ENCODE measurements around the gene KLRC1.
"Not testable (repeated sequence)": the region's sequence is repeated elsewhere in the genome, so short reads cannot be mapped to it uniquely, and the experiment has no call there.

The KLRC1 gene

GRCh38 chr12:10497602-10498001, 44.4 kb upstream of the KLRC1 start:
- TF ChIP-seq CTCF (IDR thresholded peaks at IDR 0.05; ENCODE audit: low read depth, low read length, poor library complexity, severe bottlenecking) (no peak), EZH2phosphoT487 (IDR thresholded peaks at IDR 0.05; ENCODE audit: borderline replicate concordance, low read length) (no peak)
- Histone ChIP-seq H3K27ac (ENCODE audit: low read depth, low read length) (no peak overlapping the region), H3K79me2 (ENCODE audit: control insufficient read depth, low read length) (no peaks in the 10 kb centered on the region), H3K4me3 (ENCODE audit: low read length) (no peak overlapping the region), H3K4me2 (ENCODE audit: low read length) (no peak overlapping the region), H3K4me1 (ENCODE audit: control insufficient read depth, low read length) (peaks cover 5% of the 10 kb centered on the region; the same call in 1 of the 2 replicates), H4K20me1 (ENCODE audit: control insufficient read depth, insufficient read depth, low read depth, low read length) (no peaks in the 10 kb centered on the region), H3K9me3 (ENCODE audit: control insufficient read depth, insufficient read depth, low read length) (no peaks in the 10 kb centered on the region), H3F3A (ENCODE audit: control insufficient read depth, insufficient read depth) (no peaks in the 10 kb centered on the region), H3K36me3 (ENCODE audit: control insufficient read depth, low read length) (no peaks in the 10 kb centered on the region), H3K27me3 (ENCODE audit: control insufficient read depth, low read length) (no peaks in the 10 kb centered on the region), H3K9me2 (replicated peaks; ENCODE audit: control insufficient read depth, low read length) (no peaks in the 10 kb centered on the region)

GRCh38 chr12:10491766-10492165, 38.6 kb upstream of the KLRC1 start:
- Histone ChIP-seq H3K4me2 (ENCODE audit: low read length) (no peak overlapping the region), H3K27ac (ENCODE audit: low read depth, low read length) (no peak overlapping the region), H3K79me2 (ENCODE audit: control insufficient read depth, low read length) (no peaks in the 10 kb centered on the region), H3F3A (ENCODE audit: control insufficient read depth, insufficient read depth) (no peaks in the 10 kb centered on the region), H3K9me2 (replicated peaks; ENCODE audit: control insufficient read depth, low read length) (no peaks in the 10 kb centered on the region), H3K4me3 (ENCODE audit: low read length) (no peak overlapping the region), H3K9me3 (ENCODE audit: control insufficient read depth, insufficient read depth, low read length) (no peaks in the 10 kb centered on the region), H3K27me3 (ENCODE audit: control insufficient read depth, low read length) (no peaks in the 10 kb centered on the region), H3K4me1 (ENCODE audit: control insufficient read depth, low read length) (no peaks in the 10 kb centered on the region), H3K36me3 (ENCODE audit: control insufficient read depth, low read length) (no peaks in the 10 kb centered on the region), H4K20me1 (ENCODE audit: control insufficient read depth, insufficient read depth, low read depth, low read length) (no peaks in the 10 kb centered on the region)
- TF ChIP-seq EZH2phosphoT487 (IDR thresholded peaks at IDR 0.05; ENCODE audit: borderline replicate concordance, low read length) (no peak), CTCF (IDR thresholded peaks at IDR 0.05; ENCODE audit: low read depth, low read length, poor library complexity, severe bottlenecking) (no peak)

DNA sequence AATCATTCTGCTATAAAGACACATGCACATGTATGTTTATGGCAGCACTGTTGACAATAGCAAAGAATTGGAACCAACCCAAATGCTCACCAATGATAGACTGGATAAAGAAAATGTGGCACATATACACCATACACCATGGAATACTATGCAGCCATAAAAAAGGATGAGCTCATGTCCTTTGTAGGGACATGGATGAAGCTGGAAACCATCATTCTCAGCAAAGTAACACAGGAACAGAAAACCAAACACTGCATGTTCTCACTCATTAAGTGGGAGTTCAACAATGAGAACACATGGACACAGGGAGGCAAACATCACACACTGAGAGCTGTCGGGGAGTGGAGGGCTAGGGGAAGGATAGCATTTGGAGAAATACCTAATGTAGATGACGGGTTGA, 34.2 kb upstream of the KLRC1 start:
- not testable (repeated sequence) for H3K9me2 ChIP-seq (replicated peaks; ENCODE audit: control insufficient read depth, low read length); H3K4me1 ChIP-seq (ENCODE audit: control insufficient read depth, low read length); H3K36me3 ChIP-seq (ENCODE audit: control insufficient read depth, low read length); H3K4me3 ChIP-seq (ENCODE audit: low read length); H3K79me2 ChIP-seq (ENCODE audit: control insufficient read depth, low read length); H3F3A ChIP-seq (ENCODE audit: control insufficient read depth, insufficient read depth); H3K27me3 ChIP-seq (ENCODE audit: control insufficient read depth, low read length); H3K4me2 ChIP-seq (ENCODE audit: low read length); H4K20me1 ChIP-seq (ENCODE audit: control insufficient read depth, insufficient read depth, low read depth, low read length); H3K27ac ChIP-seq (ENCODE audit: low read depth, low read length); H3K9me3 ChIP-seq (ENCODE audit: control insufficient read depth, insufficient read depth, low read length)

DNA sequence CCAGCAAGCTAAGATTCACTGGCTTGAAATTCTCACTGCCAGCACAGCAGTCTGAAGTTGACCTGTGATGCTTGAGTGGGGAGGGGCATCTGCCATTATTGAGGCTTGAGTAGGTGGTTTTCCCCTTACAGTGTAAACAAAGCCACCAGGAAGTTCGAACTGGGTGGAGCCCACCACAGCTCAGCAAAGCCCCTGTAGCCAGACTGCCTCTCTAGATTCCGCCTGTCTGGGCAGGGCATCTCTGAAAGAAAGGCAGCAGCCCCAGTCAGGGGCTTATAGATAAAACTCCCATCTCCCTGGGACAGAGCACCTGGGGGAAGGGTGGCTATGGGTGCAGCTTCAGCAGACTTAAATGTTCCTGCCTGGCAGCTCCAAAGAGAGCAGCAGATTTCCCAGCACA, 28.7 kb upstream of the KLRC1 start:
- H3K4me2 ChIP-seq (ENCODE audit: low read length); H3K36me3 ChIP-seq (ENCODE audit: control insufficient read depth, low read length); H3K9me3 ChIP-seq (ENCODE audit: control insufficient read depth, insufficient read depth, low read length); H3F3A ChIP-seq (ENCODE audit: control insufficient read depth, insufficient read depth); H3K4me1 ChIP-seq (ENCODE audit: control insufficient read depth, low read length); H3K27ac ChIP-seq (ENCODE audit: low read depth, low read length); H3K9me2 ChIP-seq (replicated peaks; ENCODE audit: control insufficient read depth, low read length); H3K27me3 ChIP-seq (ENCODE audit: control insufficient read depth, low read length); H3K4me3 ChIP-seq (ENCODE audit: low read length); H4K20me1 ChIP-seq (ENCODE audit: control insufficient read depth, insufficient read depth, low read depth, low read length); H3K79me2 ChIP-seq (ENCODE audit: control insufficient read depth, low read length): not testable (repeated sequence)

DNA sequence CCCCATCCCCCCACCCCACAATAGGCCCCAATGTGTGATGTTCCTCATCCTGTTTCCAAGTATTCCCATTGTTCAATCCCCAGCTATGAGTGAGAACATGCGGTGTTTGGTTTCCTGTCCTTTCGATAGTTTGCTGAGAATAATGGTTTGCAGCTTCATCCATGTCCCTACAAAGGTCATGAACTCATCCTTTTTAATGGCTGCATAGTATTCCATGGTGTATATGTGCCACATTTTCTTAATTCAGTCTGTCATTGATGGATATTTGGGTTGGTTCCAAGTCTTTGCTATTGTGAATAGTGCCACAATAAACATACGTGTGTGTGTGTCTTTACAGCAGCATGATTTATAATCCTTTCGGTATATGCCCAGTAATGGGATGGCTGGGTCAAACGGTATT, 19.6 kb upstream of the KLRC1 start:
- H4K20me1 ChIP-seq (ENCODE audit: control insufficient read depth, insufficient read depth, low read depth, low read length); H3K27ac ChIP-seq (ENCODE audit: low read depth, low read length); H3K4me1 ChIP-seq (ENCODE audit: control insufficient read depth, low read length); H3K9me3 ChIP-seq (ENCODE audit: control insufficient read depth, insufficient read depth, low read length); H3K36me3 ChIP-seq (ENCODE audit: control insufficient read depth, low read length); H3K27me3 ChIP-seq (ENCODE audit: control insufficient read depth, low read length); H3F3A ChIP-seq (ENCODE audit: control insufficient read depth, insufficient read depth); H3K79me2 ChIP-seq (ENCODE audit: control insufficient read depth, low read length); H3K9me2 ChIP-seq (replicated peaks; ENCODE audit: control insufficient read depth, low read length); H3K4me3 ChIP-seq (ENCODE audit: low read length); H3K4me2 ChIP-seq (ENCODE audit: low read length): not testable (repeated sequence)

Measured in DOHH2 (cell line).